Fibroblast of peridontal ligament (primary cell): Measurements from ENCODE around the gene PRICKLE3.

Source experiments
- DNase-seq: peaks from one replicate; pipeline ENCODE4 v3.0.0-alpha.2; 2010; ENCODE audit errors: extremely low read depth

PRICKLE3 gene

DNA sequence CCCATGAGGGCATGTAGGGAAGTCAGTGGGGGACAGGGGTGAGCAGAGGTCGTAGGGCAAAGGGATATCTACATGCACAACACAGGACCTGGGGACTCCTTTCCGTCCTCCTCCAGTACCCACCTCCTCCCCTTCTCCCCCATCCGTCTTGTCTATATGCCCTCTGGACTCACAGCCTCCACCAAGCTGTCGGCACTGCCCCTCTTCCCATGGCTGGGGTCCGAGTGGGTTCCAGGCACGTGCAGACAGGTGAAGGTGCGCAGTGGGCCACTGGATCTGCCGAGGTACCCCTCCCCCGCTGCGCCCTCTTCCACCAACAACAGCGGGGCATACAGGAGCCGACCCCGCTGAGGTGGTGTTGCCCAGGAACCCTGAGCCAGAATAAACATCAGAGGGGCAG, 19.3 kb upstream of the PRICKLE3 start:
- no peak for DNase-seq

DNA sequence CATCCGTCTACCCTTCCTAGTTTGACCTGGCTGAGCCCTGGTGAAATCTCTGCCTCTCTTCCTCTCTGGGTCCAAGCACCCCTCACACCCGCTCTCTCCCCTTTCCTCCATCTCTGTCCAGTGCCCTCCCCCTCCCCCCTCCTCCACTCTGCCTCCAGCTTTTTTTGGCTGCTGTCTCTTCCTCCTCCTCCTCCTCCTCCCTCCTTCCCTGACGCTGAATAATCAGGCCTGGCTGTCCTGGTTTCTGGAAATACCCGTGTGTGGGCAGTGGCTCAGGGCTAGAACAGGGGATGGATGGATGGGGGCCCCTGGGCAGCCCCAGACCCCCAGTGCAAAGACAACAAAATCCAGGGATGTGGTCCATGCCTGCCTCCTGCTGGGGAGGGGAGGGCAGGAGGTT, 18.5 kb upstream of the PRICKLE3 start:
- no peak for DNase-seq

DNA sequence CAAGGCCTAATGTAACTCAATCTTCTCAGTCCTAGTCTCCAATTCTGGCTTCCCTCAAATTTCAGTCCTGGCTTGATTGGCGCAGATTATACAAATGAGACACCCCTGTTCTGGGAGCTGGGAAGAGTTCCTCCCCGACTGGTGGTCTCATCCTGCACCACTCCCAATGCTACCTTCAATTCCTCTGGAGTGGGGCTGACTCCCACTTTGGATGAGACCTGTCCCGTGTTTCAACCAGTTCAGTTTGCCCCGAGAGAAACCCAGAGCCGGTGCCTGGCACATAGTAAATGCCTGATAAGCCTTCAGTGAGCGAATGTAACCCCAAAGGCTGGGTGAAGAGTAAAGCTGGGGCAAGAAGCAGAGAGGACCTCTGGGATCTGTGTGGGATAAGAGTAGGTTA, 17.8 kb upstream of the PRICKLE3 start:
- DNase-seq, result no peak

DNA sequence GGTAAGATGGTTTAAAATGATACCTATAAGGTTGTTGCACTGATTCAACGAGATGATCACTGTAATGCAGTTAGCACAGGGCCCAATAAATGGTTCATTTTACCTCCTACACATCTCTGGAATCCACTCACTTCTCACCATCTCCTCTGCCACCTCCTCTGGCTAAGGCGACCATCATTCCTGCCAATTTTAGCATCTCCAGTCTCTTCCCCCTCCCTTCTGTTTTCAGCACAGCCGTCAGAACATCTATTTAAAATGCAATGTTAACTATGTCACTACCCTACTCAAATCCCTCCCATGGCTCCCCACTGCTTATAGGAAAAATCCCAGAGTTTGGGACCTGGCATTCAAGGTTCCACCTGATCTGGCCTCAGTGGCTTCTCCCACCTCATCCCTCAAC, 17.4 kb upstream of the PRICKLE3 start:
- no peak for DNase-seq

DNA sequence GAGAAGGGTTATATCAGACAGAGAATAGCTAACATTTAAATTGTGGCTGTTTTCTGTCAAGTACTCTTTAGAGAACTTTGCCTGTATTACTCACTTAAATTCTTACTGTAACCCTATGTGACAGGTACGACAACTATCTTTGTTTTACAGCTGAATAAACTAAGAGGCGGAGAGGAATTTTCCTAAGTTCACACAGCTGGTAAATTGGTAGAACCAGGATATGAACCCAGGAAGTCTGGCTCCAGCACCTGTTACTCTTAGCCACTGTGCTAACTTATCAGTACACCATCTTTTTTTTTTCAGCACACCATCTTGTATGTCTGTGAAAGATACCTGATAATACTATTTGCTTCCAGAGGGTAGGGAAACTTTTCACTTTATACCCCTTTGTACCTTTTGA, 15.8 kb upstream of the PRICKLE3 start:
- DNase-seq, result no peak

DNA sequence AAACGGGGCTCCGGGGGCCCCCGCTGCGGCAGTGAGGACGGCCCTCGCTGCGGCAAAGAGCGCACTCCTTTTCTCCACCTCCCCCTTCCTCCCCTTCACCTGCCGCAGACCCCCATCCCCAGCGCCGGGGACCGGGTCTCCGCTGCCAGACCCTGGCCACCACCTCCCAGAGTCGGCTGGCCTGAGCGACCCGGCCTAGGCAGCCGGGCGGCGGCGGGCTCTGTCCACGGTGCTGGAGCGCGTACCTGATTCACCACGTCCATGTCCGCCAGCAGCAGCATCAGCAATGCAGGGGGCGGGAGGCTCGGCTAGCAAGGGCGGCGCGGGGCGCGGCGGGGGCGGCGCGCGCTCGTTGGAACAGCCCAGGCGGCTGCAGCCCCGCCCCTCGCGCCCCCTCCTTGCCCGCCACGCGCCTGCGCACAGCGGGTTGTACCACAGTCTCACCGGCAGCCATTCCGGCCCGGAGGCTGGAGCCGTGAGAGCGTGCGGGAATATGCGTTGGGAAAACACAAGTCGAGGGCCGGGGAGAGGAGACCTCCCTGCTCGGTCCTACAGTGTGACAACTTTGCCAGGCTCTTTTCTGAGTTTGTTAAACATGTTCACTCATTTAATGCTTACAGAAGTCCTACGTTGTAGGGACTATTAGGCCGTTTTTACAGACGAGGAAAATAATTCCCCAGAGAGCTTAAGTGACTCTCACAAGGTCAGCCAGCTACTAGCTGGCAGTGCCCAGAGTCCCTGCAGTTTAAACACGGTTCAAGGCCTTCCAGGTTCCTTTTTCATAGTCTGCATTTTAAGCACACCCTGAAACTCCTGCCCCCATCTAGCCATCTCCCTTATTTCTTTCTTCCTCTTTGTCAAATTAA, 14.0 kb upstream of the PRICKLE3 start, which contains the start of gene SYP:
SYP (minus strand) TSS at position 288 of the 866 bp plus-strand sequence; CDS start at position 281, 7 bp downstream.
- peak; percentile 67 for DNase-seq

DNA sequence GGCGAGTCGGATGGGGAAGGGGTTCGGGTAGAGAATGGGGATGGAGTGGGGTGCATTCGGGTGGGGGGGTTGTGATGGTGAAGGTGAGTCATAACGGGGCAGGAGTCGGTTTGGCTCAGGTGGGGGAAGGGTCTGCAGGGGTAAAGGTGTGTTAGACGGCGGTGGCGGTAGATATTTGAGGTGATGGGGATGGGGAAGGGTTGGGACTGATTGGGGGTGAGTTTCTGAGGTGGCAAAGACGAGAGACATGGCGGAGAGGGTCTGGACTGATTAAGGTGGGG, 13.1 kb upstream of the PRICKLE3 start:
- DNase-seq, result no peak

DNA sequence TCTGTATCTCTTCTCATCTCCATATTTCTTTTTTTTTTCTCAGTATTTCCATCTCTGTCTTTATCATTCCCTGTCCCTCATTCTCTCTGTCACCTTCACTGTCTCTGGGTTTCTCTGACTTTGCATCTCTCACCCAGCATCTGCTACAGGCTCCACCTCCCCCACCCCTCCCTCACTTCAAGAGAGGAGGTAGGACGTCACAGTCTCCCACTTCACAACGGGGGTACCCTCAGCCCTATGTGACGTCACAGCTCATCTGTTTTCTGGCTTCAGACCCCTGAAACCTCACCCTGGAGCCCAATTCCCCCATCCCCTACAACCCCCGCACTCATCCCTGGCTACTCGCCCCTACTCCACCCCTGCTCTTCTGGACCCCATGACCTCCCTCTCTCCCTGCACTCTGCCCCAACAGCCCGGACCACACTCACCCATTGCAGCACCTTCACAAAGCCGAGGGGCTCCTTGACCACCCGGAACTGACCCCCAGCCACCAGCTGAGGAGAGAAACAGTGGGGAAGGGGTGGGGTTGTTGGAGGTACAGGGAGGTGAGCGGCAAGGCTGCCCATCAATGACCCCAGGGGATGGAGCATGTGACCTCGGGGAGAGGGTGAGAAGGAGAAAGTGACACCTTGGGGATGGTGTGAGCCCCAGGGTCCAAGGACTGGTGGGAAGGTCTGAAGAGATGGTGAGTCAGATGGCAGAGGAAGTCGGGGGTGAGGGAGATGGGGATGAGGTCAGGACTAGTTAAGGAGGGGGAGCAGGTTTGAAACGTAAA, 12.6 kb upstream of the PRICKLE3 start:
- no peak for DNase-seq

DNA sequence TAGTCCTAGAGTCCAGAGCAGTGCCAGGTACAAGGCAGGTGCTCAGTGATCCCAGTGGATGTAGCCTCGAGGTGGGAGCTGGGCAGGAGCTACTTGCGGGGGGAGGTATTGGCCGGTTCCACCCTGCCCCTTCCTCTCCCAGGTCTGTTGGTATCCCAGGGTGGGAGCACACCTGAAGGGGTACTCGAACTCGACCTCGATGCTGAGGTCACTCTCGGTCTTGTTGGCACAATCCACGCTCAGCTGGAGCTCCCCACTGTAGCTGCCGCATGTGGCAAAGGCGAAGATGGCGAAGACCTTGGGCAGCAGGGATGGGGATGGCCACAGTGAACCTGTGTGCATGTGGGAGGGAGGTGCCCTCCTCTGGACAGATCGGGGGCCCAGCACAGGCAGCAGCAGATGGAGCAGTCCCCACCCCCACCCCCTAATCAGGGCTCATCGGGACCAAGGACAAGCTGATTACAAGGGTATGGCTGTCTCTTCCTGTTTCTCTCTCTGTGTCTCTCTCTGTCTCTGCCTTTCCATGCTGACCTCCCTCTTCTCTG, 11.4 kb upstream of the PRICKLE3 start:
- no peak for DNase-seq

DNA sequence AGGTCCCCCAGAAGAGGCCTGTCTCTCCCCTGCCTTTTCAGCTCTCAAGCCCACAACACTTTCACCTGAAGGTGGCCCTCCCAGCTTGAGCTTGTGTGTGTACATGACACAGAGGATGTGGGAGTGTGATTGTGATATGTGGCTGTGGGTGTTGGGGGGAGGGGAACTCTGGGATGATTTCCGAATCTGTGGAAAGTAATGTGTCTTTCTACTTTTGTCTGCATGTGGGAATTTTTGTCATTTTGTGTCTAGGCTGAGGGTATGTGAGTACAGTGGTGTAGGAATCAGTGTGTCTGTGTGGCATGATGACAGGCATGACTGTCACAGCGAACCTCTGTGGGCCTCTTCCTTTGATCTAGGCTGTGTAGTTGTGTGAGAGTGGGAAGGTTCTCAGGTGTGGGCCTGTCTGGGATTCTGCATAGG, 7.4 kb upstream of the PRICKLE3 start:
- no peak for DNase-seq

DNA sequence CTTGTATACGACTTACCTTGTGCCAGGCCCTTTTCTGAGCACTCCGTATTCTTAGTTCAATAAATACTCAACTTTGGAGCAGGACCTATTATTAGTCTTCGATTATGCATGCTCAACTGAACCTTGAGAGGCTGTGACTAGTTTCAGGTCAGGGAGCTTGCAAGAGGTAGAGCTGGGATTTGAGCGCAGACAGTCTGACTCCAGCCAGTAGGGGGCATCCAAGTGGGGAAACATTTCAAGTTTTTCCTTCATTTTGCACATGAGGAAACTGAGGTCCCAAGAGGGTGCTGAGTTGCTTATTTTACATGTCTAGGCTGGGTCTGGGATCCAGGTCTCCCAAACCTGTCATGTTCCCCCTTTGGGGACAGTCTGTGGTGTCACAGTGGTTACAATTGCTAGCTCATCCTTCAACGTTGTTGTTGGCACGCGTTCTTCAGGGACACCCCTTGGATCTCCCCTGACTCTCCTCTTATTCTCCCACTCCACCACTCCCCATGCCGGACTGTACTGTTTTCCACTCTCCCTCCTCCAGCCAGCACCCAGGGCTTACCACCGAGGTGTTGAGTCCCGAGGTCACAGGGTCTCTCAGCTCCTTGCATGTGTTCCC, 6.7 kb upstream of the PRICKLE3 start:
- peak; percentile 38 for DNase-seq

DNA sequence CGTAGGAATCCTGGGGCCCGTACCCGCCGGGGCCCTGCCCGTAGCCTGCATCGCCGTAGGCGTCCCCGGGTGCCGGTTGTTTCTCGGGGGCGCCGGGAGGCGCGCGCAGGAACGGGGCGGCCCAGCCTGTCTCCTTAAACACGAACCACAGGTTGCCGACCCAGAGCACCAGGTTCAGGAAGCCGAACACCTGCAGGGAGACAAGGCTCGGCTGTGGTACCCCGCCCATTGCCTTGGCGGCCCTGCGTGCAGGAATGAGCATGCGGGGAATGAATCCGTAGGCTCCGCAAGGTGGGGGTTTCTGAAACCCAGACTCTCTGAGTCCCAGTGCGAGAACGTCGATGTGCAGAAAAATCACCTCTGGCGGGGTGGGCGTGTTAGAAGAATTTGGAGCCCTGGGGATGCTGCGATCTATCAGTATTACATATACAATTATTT, 5.4 kb upstream of the PRICKLE3 start:
- DNase-seq, result no peak

DNA sequence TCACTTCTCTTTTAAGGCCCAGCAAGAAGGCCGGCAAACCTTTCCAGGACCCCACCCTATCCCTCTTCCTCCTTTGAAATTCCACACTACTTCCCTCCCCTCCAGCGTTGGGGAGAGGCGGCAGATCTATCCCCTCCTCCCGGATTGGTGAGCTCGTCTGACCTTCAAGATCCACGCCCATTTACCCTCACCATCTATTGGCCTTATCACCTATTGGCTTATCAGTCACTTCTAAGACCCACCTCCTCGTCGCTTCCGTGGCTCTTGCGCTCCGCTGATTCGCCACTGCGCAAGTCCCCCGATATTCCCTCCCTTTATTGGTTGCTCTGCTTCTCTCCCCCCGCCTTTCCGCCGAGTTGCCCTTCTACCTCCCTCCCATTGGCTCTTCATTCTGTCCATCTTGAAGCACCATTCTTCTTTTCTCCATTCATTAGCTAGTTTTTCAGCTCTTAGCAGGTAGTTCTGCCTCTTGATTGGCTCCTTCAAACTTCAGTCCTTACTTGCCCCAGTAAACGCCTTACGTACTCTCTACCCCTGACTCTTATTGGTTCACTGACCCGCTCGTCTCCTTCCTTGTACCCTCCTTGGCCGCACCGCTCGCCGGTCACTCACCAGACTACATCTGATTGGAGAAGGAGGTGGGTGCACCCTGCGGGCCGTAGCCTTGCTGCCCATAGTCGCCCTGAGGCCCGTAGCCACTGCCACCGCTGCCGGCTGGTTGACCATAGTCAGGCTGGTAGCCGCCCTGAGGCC, 4.8 kb upstream of the PRICKLE3 start:
- peak; percentile 99 for DNase-seq

DNA sequence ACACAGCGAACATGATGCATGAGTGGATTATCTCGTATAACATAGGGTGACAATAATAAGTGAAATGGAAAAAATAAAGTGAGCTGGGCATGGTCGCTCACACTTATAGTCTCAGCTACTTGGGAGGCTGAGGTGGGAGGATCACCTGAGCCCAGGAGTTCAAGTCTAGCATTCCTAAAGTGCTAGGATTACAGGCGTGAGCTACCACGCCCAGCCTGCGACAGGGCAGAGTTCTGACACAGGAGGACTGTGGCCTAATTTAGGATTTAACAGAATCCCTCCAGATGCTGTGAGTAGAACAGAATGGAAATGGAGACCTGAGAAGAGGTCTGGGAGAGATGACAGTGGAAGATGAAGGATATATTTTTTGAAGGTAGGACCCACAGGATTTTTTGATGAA, 3.4 kb upstream of the PRICKLE3 start:
- no peak for DNase-seq

DNA sequence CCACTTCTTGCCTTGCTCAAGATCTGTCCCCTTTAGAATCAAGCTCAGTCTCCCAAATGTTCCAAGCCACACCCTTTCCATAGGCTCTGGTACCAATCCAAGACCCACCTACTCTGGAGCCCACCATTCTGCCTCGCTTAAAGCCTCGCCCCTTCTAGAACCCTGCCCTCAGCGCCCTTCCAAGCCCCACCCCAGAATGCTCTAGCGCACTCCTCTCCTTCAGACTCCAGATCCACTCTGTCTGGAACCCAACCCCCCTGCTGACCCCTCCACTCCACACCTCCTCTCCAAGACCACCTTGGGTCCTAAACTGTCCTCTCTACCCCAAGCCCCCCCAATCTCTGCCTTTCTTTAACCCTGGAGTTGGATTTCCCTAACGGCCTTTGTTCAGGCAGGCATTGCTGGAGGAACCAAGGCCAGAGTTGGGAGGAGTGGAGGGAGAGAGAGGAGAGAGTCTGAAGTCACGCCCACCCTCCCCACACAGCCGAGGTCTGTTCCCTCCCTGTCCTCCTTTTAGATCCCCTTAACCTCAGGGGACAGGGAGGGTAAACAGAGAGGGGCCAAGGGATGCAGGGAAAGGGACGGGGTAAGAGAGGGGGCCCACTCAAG, 2.4 kb upstream of the PRICKLE3 start:
- DNase-seq, result no peak

DNA sequence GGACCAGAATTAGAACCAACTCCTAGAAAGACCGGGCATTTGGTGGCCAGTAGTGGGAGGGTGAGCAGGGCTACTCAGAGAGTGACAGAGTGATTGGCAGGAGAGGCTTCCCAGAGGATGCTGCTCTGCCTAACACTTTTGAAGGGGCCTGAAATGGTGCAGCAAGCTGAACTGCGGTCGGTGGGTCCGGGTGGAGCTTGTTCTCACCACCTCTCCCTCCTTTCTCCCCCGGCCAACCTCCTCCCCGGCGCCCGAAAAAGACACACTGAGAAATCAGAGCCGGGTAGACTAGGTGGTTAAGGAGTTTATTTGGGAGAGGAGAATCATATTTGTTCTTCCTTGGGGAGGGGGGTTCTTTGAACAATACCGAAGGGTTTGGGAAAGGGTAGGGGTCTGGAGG, 1.4 kb upstream of the PRICKLE3 start:
- DNase-seq, result no peak

DNA sequence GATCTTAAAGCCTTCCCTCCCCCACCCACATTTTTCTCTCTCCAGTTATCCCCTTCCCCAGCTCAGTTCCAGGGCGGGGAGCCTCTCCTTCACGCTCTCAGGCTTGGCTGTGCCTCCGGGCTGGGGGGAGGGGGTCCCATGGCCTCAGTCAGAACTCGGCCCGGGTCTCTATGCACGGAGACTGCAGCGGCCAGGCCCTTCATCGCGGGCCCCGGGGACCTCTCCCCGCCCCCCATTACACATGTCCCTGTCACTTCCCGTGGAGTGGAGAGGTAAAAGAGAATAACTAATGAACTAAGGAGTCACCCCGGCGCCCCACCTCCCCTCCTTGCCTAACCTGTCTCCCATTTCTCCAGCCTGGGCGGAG, 838 bp upstream of the PRICKLE3 start:
- DNase-seq, result no peak

DNA sequence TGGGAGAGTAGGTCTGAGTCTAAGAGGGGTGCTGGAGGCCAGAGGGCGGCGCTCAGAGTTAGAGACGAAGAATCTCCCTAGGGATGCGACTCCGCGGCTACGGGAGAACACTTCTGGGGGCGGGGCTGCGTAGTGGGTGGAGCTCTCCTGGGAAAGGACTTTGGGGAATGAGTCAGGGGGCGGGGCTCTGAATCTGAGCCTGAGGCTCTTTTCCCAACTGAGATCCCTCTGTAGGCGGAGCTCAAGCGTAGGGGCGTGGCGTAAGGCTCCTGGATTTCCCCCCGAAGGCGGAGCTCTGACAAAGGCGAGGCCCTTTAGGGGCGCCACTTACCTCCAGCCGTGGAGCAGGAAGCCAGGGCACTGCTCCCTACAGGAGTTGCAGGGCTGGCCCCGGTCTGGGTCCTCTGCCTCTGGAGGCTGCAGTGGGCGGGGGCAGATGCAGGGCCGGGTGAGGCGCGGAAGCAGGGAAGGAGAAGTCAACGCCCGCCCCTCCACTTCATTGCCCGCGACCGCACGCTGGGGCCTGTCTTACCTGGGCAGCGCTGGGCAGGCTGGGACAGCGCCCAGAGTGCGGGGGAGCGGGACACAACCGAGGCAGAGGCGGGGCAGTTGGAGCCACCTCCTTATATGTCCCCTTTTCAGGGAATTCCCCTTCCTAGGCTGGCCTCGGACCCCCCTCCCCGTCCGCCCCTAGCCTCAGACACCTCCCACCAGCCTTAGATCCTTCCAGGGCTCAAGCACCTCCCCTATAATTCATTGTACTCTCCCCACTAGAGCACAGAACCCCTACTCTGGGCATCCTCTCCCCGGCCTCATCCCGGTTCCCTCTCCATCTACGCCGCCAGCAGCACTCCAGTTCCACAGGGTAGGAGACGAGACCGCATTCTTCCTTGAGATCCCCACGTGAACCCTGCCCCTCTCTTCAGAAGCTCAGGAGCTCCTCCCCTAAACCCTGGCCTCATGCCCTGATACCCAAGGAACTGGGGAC, 1.6 kb downstream of the PRICKLE3 start:
- DNase-seq, result peak; percentile 84

DNA sequence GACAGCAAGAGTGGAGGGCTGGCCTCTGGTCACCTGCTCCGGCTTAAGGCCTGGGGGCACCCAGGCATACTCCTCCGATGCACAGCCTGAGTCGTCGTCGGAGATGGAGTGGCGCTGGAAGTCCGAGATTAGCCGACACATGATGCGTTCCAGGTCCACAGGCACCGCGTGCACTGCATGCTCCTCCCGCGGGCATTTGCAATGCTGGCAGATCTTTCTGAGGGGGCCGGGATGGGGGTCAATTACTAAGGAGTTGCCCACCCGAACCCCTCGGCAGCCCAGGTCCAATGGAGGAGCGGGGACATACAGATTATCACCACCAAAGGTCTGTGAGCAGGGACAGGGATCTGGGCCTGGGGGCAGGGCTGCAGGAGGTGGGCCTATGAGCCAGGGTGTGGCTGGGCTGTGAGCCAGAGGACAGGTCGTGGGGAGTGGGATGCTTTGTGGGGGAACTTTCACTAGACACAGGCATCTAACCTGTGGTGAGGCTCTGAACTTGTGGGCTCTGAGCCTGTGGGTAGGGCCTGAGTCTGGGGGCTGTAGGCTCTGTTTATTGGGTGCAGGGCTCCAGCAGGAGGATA, 2.4 kb downstream of the PRICKLE3 start:
- DNase-seq, result no peak

DNA sequence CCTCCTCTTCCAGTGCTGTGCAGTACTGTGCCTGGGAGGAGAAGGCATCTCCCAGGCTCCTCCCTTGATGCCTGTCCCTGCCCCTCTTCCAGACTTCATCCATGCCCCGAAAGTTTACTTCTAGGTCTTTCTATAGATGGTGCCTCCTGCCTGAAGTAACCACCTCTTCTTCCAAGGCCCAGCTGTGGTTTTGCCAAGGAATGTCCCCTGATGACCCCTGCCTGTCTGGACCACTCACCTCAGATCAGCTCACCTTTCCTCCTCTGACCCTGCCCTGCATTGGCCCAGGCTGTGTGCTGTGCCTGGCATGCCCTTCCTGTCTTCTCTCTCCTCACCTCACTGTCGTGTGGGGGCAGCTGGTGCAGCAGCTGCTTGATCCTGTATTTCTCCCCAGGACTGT, 6.8 kb downstream of the PRICKLE3 start:
- DNase-seq, result no peak
